Hepatic stellate cell (primary cell): Measurements from ENCODE around the gene PHKG2.
"Not testable (repeated sequence)": the region's sequence is repeated elsewhere in the genome, so short reads cannot be mapped to it uniquely, and the experiment has no call there.

ENCODE experiments used
- DNase-seq: peaks from one replicate; pipeline ENCODE4 v3.0.0; 2011; ENCODE audit warnings: low spot score

The PHKG2 gene, protein sequence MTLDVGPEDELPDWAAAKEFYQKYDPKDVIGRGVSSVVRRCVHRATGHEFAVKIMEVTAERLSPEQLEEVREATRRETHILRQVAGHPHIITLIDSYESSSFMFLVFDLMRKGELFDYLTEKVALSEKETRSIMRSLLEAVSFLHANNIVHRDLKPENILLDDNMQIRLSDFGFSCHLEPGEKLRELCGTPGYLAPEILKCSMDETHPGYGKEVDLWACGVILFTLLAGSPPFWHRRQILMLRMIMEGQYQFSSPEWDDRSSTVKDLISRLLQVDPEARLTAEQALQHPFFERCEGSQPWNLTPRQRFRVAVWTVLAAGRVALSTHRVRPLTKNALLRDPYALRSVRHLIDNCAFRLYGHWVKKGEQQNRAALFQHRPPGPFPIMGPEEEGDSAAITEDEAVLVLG

DNA sequence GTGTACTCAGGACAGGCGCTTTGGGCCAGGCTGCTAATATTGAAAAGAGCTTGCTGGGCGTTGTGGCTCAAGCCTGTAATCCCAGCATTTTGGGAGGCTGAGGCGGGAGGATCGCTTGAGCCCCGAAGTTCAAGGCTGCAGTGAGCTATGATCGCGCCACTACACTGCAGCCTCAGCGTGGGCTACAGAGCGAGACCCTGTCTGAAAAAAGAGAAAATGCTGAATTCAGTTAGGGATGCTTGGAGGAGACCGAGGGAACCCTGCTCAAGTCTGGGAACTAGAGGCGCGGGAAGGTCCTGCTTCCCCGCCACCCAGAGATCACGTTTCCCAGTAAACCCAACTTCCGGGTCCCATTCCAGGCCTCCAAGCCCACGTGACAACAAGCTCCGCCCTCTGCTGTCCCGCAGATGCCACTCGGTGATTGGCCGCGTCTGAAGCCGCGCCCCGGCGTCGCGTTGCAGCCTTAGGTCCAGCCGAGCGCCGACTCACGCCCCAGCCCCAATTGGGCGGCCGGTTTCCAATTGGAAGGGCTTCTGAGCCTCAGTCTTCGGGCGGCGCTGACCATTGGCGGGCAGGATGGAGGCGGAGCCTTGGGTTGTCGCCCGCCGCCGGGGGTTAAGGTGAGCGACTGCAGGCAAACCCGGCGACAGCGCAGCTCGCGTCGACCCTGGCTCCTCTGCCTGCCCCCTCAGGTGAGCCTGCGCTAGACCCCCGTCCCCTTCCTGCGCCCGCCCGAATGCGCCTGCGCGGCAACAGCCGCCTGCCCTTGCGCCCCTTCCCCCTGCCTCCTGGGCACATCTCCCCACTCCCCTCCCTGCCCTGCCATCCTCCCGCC lies at the start of gene PHKG2:
Gene PHKG2, plus strand, starts transcription at position 627 of the 835 bp plus-strand sequence. CDS start 396 bp downstream, outside the sequence.
- peak; percentile 99 for DNase-seq

DNA sequence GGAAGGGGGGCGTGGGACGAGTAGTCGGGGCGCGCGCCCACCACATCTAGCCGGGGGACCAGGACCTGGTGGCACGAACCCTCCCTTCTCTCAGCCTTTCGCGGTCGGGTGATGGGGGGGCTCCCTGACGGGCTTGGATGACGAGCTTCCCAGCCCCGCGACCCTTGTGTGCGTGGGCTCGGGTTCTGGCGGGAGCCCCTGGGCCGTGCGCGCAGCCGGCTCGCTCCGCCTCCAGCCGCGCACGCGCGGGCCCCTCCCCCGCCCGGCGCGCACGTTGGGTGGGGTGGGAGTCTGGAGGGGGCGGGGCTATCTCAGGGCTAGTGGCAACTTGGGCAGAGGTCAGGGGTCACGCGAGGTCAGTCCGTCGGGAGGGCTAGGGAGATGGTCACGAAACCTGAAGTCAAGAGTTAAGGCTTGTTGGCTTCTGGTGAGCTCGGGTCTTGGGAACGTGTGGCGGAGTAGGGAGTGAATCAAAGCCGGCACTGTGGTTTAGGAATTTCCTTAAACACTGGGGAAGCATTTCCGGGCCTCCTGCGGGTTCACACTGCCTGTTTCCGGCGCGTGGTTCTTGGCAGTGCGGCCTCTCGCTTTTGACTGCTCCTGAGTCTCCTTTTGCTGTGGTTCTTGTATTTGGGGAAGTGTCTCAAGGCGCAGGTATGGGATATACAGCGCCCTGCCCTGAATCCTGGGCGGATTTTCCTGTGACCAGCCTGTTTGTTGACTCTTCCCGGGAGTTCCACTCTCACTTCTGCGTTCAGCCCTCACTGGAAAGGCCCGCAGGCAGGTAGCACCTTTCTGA lies 49.2 kb upstream of the PHKG2 start, which contains the start of gene SRCAP:
Gene SRCAP, plus strand, starts transcription at position 356 of the 799 bp plus-strand sequence. CDS start 1,654 bp downstream, outside the sequence.
- DNase-seq = peak; percentile 84

GRCh38 chr16:30699615-30700099 lies 48.6 kb upstream of the PHKG2 start:
- DNase-seq = no peak

- DNase-seq = no peak
Observed at GRCh38 chr16:30700491-30700890, 47.7 kb upstream of the PHKG2 start.

DNA sequence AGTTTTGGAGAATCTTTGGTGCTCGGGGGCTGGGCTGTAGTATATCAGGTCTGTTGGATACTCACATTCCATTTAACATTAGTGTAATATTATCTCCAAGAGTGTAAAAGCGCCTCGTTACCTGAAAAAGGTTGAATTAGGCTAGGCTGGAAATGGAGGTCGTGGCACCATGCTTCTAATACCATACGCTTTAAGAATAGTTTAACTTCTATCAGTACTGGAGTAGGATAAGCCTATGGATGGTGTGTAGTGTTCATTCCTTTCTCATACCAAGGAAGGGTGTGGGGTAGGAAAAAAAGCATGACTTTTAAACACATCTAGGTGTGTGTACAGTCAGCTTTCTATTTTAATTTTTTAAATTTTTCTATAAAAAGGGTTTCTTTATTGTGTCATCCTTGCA lies 47.3 kb upstream of the PHKG2 start:
- no peak for DNase-seq

- DNase-seq = not testable (repeated sequence)
Observed at GRCh38 chr16:30703071-30703470, 45.2 kb upstream of the PHKG2 start.

DNA sequence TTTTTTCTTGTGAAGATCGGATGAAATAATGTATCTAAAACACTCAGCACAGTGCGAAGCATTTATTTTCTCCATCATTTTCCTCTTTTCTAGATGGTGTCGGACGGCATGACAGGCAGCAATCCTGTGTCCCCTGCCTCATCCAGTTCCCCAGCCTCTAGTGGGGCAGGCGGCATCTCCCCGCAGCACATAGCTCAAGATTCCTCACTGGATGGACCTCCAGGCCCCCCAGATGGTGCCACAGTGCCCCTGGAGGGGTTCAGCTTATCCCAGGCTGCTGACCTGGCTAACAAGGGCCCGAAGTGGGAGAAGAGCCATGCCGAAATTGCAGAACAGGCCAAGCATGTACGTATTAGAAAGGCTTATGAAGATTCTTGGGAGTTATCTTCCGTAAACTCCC lies 44.3 kb upstream of the PHKG2 start:
- no peak for DNase-seq

DNA sequence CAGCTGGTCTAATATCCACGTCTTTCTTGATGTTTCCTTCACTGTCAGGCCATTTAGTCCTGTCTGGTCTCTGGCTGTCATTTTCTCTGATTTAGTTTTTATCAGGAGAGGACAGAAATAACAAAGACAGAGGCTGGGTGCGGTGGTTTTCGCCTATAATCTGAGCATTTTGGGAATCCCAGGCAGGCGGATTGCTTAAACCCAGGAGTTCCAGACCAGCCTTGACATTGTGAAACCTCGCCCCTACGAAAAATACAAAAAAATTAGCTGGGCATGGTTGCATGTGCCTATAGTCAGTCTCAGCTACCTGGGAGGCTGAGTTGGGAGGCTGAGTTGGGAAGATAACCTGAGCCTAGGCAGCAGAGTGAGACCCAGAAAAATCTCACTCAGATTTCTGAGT lies 42.2 kb upstream of the PHKG2 start:
- no peak for DNase-seq

- no peak for DNase-seq
Observed at GRCh38 chr16:30710971-30711370, 37.3 kb upstream of the PHKG2 start.

DNA sequence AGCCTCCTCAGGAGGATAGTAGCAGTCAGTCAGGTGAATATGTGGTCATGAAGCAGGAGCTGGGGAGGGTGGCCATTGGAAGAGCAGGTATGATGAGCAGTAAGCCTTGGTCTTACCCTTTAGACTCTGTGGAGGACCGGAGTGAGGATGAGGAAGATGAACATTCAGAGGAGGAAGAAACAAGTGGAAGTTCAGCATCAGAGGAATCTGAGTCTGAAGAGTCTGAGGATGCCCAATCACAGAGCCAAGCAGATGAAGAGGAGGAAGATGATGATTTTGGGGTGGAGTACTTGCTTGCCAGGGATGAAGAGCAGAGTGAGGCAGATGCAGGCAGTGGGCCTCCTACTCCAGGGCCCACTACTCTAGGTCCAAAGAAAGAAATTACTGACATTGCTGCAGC lies 36.5 kb upstream of the PHKG2 start:
- DNase-seq = no peak

GRCh38 chr16:30715750-30716445 lies 32.3 kb upstream of the PHKG2 start:
- DNase-seq = no peak

DNA sequence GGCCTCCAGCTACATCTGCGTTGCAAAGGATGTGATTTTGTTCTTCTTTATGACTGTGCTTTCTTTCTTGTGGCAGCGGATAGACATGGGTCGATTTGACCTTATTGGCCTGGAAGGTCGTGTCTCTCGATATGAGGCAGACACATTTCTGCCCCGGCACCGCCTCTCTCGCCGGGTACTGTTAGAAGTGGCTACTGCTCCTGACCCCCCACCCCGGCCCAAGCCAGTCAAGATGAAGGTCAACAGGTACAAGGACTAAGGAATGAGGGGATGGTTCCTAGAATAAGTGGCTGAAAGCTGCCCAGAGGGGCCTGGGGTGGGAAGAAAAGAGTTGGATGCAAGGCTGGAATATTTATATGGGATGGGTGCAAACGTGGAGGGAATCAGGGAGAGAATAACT lies 28.1 kb upstream of the PHKG2 start:
- no peak for DNase-seq

- DNase-seq = no peak
Observed at GRCh38 chr16:30720694-30721093, 27.5 kb upstream of the PHKG2 start.

DNA sequence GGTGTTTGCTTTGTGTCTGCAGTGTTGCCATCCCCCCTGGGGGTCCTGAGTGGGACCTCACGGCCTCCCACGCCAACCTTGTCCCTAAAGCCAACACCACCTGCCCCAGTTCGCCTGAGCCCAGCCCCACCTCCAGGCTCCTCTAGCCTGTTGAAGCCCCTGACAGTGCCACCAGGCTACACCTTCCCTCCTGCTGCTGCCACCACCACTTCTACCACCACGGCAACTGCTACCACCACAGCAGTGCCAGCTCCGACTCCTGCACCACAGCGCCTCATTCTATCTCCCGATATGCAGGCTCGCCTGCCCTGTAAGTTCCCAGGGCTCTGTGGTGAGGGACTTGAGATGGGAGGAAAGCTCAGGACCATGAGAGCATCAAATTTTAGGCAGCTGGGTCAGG lies 27.1 kb upstream of the PHKG2 start:
- no peak for DNase-seq

GRCh38 chr16:30721606-30722005 lies 26.6 kb upstream of the PHKG2 start:
- DNase-seq = no peak

- no peak for DNase-seq
Observed at GRCh38 chr16:30722443-30722842, 25.8 kb upstream of the PHKG2 start.

DNA sequence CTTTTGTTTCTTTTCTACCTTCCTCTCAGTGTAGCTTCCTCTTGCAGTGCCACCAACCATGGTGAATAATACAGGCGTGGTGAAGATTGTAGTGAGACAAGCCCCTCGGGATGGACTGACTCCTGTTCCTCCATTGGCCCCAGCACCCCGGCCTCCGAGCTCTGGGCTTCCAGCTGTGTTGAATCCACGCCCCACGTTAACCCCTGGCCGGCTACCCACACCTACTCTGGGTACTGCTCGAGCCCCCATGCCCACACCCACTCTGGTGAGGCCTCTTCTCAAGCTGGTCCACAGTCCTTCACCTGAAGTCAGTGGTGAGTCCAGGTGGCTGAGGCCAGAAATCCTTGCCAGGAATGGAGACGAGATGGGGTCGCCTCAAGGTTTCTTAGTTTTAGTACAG lies 25.3 kb upstream of the PHKG2 start:
- DNase-seq = no peak

DNA sequence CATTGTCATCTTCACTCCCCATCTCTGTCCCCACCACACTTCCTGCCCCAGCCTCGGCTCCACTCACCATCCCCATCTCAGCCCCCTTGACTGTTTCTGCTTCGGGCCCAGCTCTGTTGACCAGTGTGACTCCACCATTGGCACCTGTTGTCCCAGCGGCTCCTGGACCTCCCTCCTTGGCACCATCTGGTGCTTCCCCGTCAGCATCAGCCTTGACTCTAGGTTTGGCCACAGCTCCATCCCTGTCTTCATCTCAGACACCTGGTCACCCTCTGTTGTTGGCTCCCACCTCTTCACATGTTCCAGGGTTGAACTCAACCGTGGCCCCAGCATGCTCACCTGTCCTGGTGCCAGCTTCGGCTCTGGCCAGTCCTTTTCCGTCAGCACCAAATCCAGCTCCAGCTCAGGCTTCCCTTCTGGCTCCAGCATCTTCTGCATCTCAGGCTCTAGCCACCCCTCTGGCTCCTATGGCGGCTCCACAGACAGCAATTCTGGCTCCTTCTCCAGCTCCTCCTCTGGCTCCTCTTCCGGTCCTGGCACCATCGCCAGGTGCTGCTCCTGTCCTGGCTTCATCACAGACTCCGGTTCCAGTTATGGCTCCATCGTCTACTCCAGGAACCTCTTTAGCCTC lies 24.4 kb upstream of the PHKG2 start:
- DNase-seq = no peak

DNA sequence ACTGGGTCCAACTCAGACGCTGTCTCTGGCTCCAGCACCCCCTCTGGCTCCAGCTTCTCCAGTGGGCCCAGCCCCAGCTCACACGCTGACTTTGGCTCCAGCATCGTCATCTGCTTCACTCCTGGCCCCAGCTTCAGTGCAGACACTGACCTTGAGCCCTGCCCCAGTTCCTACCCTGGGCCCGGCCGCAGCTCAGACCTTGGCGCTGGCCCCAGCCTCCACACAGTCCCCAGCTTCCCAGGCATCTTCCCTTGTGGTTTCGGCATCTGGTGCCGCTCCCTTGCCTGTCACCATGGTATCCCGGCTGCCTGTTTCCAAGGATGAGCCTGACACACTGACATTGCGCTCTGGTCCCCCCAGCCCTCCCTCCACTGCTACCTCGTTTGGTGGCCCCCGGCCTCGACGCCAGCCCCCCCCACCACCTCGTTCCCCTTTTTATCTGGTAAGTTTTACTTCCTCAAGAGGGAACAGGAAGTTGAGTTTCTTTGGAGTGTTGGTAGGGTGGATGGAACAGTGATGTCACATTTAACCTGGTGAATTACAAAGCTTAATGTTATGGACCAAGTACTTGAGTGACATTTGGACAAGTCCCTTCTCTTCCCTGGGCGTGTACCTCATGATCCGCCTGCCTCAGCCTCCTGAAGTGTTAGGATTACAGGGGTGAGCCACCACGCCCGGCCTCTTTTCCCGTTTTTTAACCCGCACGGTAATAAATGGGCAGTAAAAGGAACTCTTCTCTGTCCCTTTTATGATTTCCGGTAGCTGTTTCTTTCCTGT lies 23.4 kb upstream of the PHKG2 start:
- DNase-seq = no peak

- no peak for DNase-seq
Observed at GRCh38 chr16:30725418-30725792, 22.8 kb upstream of the PHKG2 start.
